Neural progenitor cell (in vitro differentiated cells): ENCODE data around the gene DEGS2. TPM values are rescaled to one million over a fixed set of nuclear protein-coding genes. Genes with fewer than 3 reads are reported as not detected.
"Not testable (repeated sequence)": the region's sequence is repeated elsewhere in the genome, so short reads cannot be mapped to it uniquely, and the experiment has no call there.

ENCODE experiments used
- DNase-seq: peaks from one replicate; pipeline ENCODE4 v3.0.0-alpha.2; 2016; ENCODE audit warnings: low spot score
- H2AFZ ChIP-seq: fragments of 200-600 bp; sonication (generic); replicated peaks from 2 replicates; pipeline ENCODE4 v1.6.1; 2016; ENCODE audit warnings: antibody characterized with exemption
- H3F3A ChIP-seq: fragments of 200-600 bp; sonication (generic); 2 replicates; pipeline ENCODE4 v1.6.1; 2016; ENCODE audit warnings: antibody characterized with exemption, low read depth
- H3K27ac ChIP-seq: fragments of 200-600 bp; sonication (generic); 2 replicates; pipeline ENCODE4 v1.5.1; 2016; ENCODE audit warnings: mild to moderate bottlenecking
- H3K27me3 ChIP-seq: fragments of 200-600 bp; sonication (generic); 2 replicates; pipeline ENCODE4 v1.6.1; 2016; ENCODE audit warnings: mild to moderate bottlenecking, moderate library complexity
- H3K36me3 ChIP-seq: fragments of 200-600 bp; sonication (generic); 2 replicates; pipeline ENCODE4 v1.5.1; 2016
- H3K4me1 ChIP-seq: fragments of 200-600 bp; sonication (generic); 2 replicates; pipeline ENCODE4 v1.6.1; 2016; ENCODE audit warnings: mixed run types
- H3K4me2 ChIP-seq: fragments of 200-600 bp; sonication (generic); 2 replicates; pipeline ENCODE4 v1.6.1; 2016
- H3K4me3 ChIP-seq: fragments of 200-600 bp; sonication (generic); 2 replicates; pipeline ENCODE4 v1.5.1; 2016
- H3K79me2 ChIP-seq: fragments of 200-600 bp; sonication (generic); 2 replicates; pipeline ENCODE4 v1.6.1; 2016; ENCODE audit warnings: low read depth
- H3K9ac ChIP-seq: fragments of 200-600 bp; sonication (generic); 2 replicates; pipeline ENCODE4 v1.6.1; 2016
- H3K9me3 ChIP-seq: fragments of 200-600 bp; sonication (generic); 2 replicates; pipeline ENCODE4 v1.5.1; 2016; ENCODE audit warnings: low read depth
- H4K20me1 ChIP-seq: fragments of 200-600 bp; sonication (generic); 2 replicates; pipeline ENCODE4 v1.6.1; 2016; ENCODE audit warnings: low read depth
- H3K27ac Mint-ChIP-seq: 3 replicates; pipeline ENCODE4 v1.8.0; 2021; ENCODE audit warnings: mixed read lengths
- H3K27me3 Mint-ChIP-seq: 2 replicates; pipeline ENCODE4 v1.8.0; 2022; ENCODE audit warnings: low read depth, mild to moderate bottlenecking, inconsistent platforms, moderate library complexity, mixed read lengths; ENCODE audit not compliant: insufficient read depth
- H3K36me3 Mint-ChIP-seq: 3 replicates; pipeline ENCODE4 v1.8.0; 2021; ENCODE audit warnings: mixed read lengths
- H3K4me1 Mint-ChIP-seq: 3 replicates; pipeline ENCODE4 v1.8.0; 2021; ENCODE audit warnings: mixed read lengths
- H3K4me3 Mint-ChIP-seq: 3 replicates; pipeline ENCODE4 v1.8.0; 2021; ENCODE audit warnings: mild to moderate bottlenecking, moderate library complexity, mixed read lengths
- H3K9me3 Mint-ChIP-seq: 3 replicates; pipeline ENCODE4 v1.8.0; 2020; ENCODE audit warnings: mixed read lengths
- CTCF ChIP-seq: fragments of 200-600 bp; sonication (generic); IDR thresholded peaks from 2 replicates; pipeline ENCODE4 v1.5.1; 2017; ENCODE audit warnings: antibody characterized with exemption, mild to moderate bottlenecking
- EZH2 ChIP-seq: fragments of 200-600 bp; sonication (generic); IDR thresholded peaks from 2 replicates; pipeline ENCODE4 v1.6.1; 2017; ENCODE audit warnings: antibody characterized with exemption, mild to moderate bottlenecking, moderate library complexity
- EZH2phosphoT487 ChIP-seq: fragments of 200-600 bp; sonication (generic); IDR thresholded peaks from 2 replicates; pipeline ENCODE4 v1.6.1; 2017; ENCODE audit warnings: antibody characterized with exemption
- total RNA-seq: library from RNA; depleted of rRNA; stranded (reverse); fragments of >200 nt; gene quantifications from 2 replicates; pipeline ENCODE4 v1.2.3, GENCODE V29; 2015; ENCODE audit warnings: low replicate concordance

DEGS2 gene
- total RNA-seq, result 0.25 TPM in 1 of 2 replicates, not detected in the other

- H3K27ac Mint-ChIP-seq, result no peak within 1 kb of the TSS
- Histone ChIP-seq H3K4me2 (peak within 1 kb of the TSS; percentile 94), H3F3A (peaks cover 9% of the 10 kb centered on the region), H3K4me3 (peak within 1 kb of the TSS; percentile 52), H3K4me1 (peaks cover 18% of the 10 kb centered on the region), H3K9ac (no peak within 1 kb of the TSS), H2AFZ (peak within 1 kb of the TSS; percentile 48), H3K27ac (no peak within 1 kb of the TSS), H4K20me1 (no peaks in the 10 kb centered on the region), H3K36me3 (no peaks in the 10 kb centered on the region), H3K79me2 (no peaks in the 10 kb centered on the region), H3K9me3 (no peaks in the 10 kb centered on the region), H3K27me3 (peaks cover 82% of the 10 kb centered on the region)
- H3K9me3 Mint-ChIP-seq, result peaks cover 6% of the 10 kb centered on the region
- H3K4me1 Mint-ChIP-seq, result peaks cover 9% of the 10 kb centered on the region
- TF ChIP-seq EZH2phosphoT487 (peak; percentile 96), CTCF (no peak), EZH2 (peak; percentile 98)
- DNase-seq, result peak; percentile 77
- peak within 1 kb of the TSS; percentile 72 for H3K4me3 Mint-ChIP-seq
- H3K27me3 Mint-ChIP-seq, result peaks cover 46% of the 10 kb centered on the region
- H3K36me3 Mint-ChIP-seq, result no peaks in the 10 kb centered on the region
Measured at GRCh38 chr14:100159094-100159864, at the start of gene DEGS2. Gene DEGS2, minus strand, starts transcription at chr14:100159645. Its CDS starts 58 bp downstream, at chr14:100159587.

- H3K4me1 Mint-ChIP-seq, H3K27ac ChIP-seq, H4K20me1 ChIP-seq, H3K4me1 ChIP-seq, DNase-seq, H3K4me2 ChIP-seq, H3K27me3 Mint-ChIP-seq, H3K9me3 ChIP-seq, H3K36me3 ChIP-seq, H3K9me3 Mint-ChIP-seq, H2AFZ ChIP-seq, H3K4me3 Mint-ChIP-seq, H3K9ac ChIP-seq, H3K4me3 ChIP-seq, H3F3A ChIP-seq, H3K27ac Mint-ChIP-seq, H3K27me3 ChIP-seq: not testable (repeated sequence)
- peaks cover 18% of the 10 kb centered on the region for H3K36me3 Mint-ChIP-seq
- peaks cover 11% of the 10 kb centered on the region for H3K79me2 ChIP-seq
Measured at GRCh38 chr14:100208136-100208535, 48.7 kb upstream of the DEGS2 start.

GRCh38 chr14:100207588-100207987 lies 48.1 kb upstream of the DEGS2 start:
- H3K4me2 ChIP-seq, DNase-seq, H3F3A ChIP-seq, H3K27me3 ChIP-seq, H3K36me3 ChIP-seq, H3K9ac ChIP-seq, H2AFZ ChIP-seq, H3K4me3 ChIP-seq, H3K27ac ChIP-seq, H4K20me1 ChIP-seq, H3K4me1 Mint-ChIP-seq, H3K27me3 Mint-ChIP-seq, H3K9me3 ChIP-seq, H3K4me1 ChIP-seq, H3K79me2 ChIP-seq, H3K9me3 Mint-ChIP-seq: not testable (repeated sequence)
- Mint-ChIP-seq H3K4me3 (peak overlapping the region; percentile 17), H3K27ac (peak overlapping the region; percentile 5), H3K36me3 (peaks cover 19% of the 10 kb centered on the region)

GRCh38 chr14:100204835-100205167 lies 45.4 kb upstream of the DEGS2 start:
- H4K20me1 ChIP-seq, H3K9ac ChIP-seq, H3F3A ChIP-seq, H3K27ac Mint-ChIP-seq, H3K27ac ChIP-seq, H3K9me3 ChIP-seq, H3K27me3 Mint-ChIP-seq, H3K4me2 ChIP-seq, H3K4me1 Mint-ChIP-seq, DNase-seq, H3K27me3 ChIP-seq, H3K4me1 ChIP-seq, H3K4me3 Mint-ChIP-seq, H2AFZ ChIP-seq, H3K9me3 Mint-ChIP-seq, H3K4me3 ChIP-seq, H3K79me2 ChIP-seq, H3K36me3 ChIP-seq: not testable (repeated sequence)
- peaks cover 19% of the 10 kb centered on the region for H3K36me3 Mint-ChIP-seq
